ENCODE results near the gene ATP1A4.
"Not testable (repeated sequence)": the region's sequence is repeated elsewhere in the genome, so short reads cannot be mapped to it uniquely, and the experiment has no call there.

Gene ATP1A4

GRCh38 chr1:160151303-160151702 lies at the start of gene ATP1A4:
TSS of gene ATP1A4 (plus strand) at chr1:160151603. CDS start at chr1:160152041, 438 bp downstream.
- H3K4me3 ChIP-seq (ENCODE audit: low read length), result no peak within 1 kb of the TSS
- TF ChIP-seq ZNF274 (IDR thresholded peaks at IDR 0.05; ENCODE audit: low read depth, low read length), result no peak

- no peak overlapping the region for H3K4me3 ChIP-seq (ENCODE audit: low read length)
- TF ChIP-seq ZNF274 (IDR thresholded peaks at IDR 0.05; ENCODE audit: low read depth, low read length), result no peak
Measured at GRCh38 chr1:160101717-160102522, 49.5 kb upstream of the ATP1A4 start.

- no peak for TF ChIP-seq ZNF274 (IDR thresholded peaks at IDR 0.05; ENCODE audit: low read depth, low read length)
Measured at GRCh38 chr1:160103658-160104408, 47.6 kb upstream of the ATP1A4 start.

GRCh38 chr1:160104486-160104885 lies 46.9 kb upstream of the ATP1A4 start:
- H3K4me3 ChIP-seq (ENCODE audit: low read length), result no peak overlapping the region
- TF ChIP-seq ZNF274 (IDR thresholded peaks at IDR 0.05; ENCODE audit: low read depth, low read length), result no peak

More at GRCh38 chr1:160103658-160104408, 47.6 kb upstream of the ATP1A4 start:
- no peak overlapping the region for H3K4me3 ChIP-seq (ENCODE audit: low read length)

- H3K4me3 ChIP-seq (ENCODE audit: low read length), result no peak overlapping the region
- no peak for TF ChIP-seq ZNF274 (IDR thresholded peaks at IDR 0.05; ENCODE audit: low read depth, low read length)
Measured at GRCh38 chr1:160105155-160105554, 46.2 kb upstream of the ATP1A4 start.

- TF ChIP-seq ZNF274 (IDR thresholded peaks at IDR 0.05; ENCODE audit: low read depth, low read length), result no peak
- no peak overlapping the region for H3K4me3 ChIP-seq (ENCODE audit: low read length)
Measured at GRCh38 chr1:160107512-160107911, 43.9 kb upstream of the ATP1A4 start.

- no peak for TF ChIP-seq ZNF274 (IDR thresholded peaks at IDR 0.05; ENCODE audit: low read depth, low read length)
Measured at GRCh38 chr1:160108888-160109662, 42.3 kb upstream of the ATP1A4 start.

GRCh38 chr1:160109686-160110085 lies 41.7 kb upstream of the ATP1A4 start:
- H3K4me3 ChIP-seq (ENCODE audit: low read length), result no peak overlapping the region
- TF ChIP-seq ZNF274 (IDR thresholded peaks at IDR 0.05; ENCODE audit: low read depth, low read length), result no peak

More at GRCh38 chr1:160108888-160109662, 42.3 kb upstream of the ATP1A4 start:
- no peak overlapping the region for H3K4me3 ChIP-seq (ENCODE audit: low read length)

GRCh38 chr1:160111462-160111861 lies 39.9 kb upstream of the ATP1A4 start:
- not testable (repeated sequence) for H3K4me3 ChIP-seq (ENCODE audit: low read length)

GRCh38 chr1:160112357-160112756 lies 39.0 kb upstream of the ATP1A4 start:
- TF ChIP-seq ZNF274 (IDR thresholded peaks at IDR 0.05; ENCODE audit: low read depth, low read length), result no peak
- no peak overlapping the region for H3K4me3 ChIP-seq (ENCODE audit: low read length)

- no peak for TF ChIP-seq ZNF274 (IDR thresholded peaks at IDR 0.05; ENCODE audit: low read depth, low read length)
Measured at GRCh38 chr1:160113407-160113806, 38.0 kb upstream of the ATP1A4 start.

GRCh38 chr1:160114085-160114484 lies 37.3 kb upstream of the ATP1A4 start:
- TF ChIP-seq ZNF274 (IDR thresholded peaks at IDR 0.05; ENCODE audit: low read depth, low read length), result no peak
- no peak overlapping the region for H3K4me3 ChIP-seq (ENCODE audit: low read length)

More at GRCh38 chr1:160113407-160113806, 38.0 kb upstream of the ATP1A4 start:
- no peak overlapping the region for H3K4me3 ChIP-seq (ENCODE audit: low read length)

GRCh38 chr1:160115545-160116282 lies 35.7 kb upstream of the ATP1A4 start, which contains the start of gene ATP1A2:
TSS of gene ATP1A2 (plus strand) at chr1:160115759. CDS start at chr1:160115862, 103 bp downstream.
- H3K4me3 ChIP-seq (ENCODE audit: low read length), result no peak within 1 kb of the TSS
- TF ChIP-seq ZNF274 (IDR thresholded peaks at IDR 0.05; ENCODE audit: low read depth, low read length), result no peak

Data from GM08714 (cell line).